GM18526 (cell line): ENCODE results near the gene RELN.

Source experiments
- POLR2A ChIP-seq: IDR thresholded peaks from 3 replicates; pipeline ENCODE4 v1.6.1; 2011; ENCODE audit not compliant: insufficient read length; ENCODE audit errors: extremely low read depth

RELN gene

DNA sequence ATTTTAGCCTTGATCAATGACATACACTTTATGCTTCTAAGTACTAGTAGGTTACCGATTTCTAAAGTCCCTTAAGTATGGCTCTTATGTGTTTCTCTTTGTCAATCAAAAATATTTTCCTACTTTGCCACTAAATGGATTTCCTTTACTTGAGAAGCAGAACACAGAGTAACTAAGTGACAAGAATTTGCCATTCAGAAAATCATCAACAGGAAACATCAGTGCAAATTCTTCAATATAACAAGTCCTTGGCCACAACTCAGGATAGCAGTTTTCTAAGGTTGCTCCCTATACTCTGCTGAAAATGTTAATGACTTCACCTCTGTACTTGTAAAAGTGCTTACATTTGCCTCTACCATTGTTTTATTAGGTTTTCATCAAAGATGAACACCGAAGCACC is 303.8 kb downstream of the RELN start:
- TF ChIP-seq POLR2A: no peak

GRCh38 chr7:103683348-103683747 is 306.1 kb downstream of the RELN start:
- no peak for TF ChIP-seq POLR2A

DNA sequence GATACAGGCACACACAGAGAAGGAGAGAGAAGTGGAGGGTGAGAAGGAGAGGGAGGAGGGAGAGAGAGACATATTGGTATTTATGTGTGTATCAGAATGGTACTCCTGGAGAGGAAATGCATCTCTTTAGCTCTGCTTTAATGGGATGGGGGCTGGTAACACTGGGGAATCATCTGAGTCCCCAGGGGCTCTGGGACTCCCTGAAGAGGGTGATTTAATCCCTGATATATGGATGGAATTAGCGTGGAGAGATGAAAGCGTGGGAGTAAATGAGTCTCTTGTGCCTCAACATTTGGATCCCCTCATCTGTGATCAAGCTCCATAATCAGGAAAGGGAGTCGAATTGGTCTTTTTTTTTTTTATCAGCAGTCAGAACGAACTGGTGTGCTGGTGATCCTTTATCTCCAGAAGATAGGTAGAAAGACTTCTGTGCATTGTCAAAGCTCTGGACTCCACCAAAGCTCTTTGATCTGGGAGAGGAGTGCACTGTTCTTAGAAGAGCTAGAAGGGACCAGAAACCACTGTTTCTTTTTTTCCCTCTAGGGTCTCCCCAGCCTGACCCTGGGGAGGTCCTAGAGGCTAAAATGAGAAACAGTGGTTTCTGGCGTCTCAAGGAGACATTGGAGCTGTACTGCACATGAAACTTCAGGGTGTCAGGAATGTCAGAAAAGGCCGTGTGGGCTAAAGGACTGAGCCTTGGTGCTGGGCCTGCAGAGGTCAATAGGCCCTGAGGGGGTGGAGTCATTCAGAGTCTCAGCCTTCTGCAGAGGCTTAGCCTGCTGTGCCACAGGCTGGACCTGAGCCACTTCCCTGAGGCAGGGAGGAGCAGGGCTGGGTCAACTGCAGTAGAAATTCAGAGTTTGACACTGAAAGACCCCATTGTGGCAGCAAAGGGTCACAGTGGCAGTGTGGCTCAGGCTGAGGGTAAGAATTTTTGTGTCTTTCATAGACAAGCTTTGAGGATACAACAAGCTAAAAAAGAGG is 309.0 kb downstream of the RELN start:
- no peak for TF ChIP-seq POLR2A

DNA sequence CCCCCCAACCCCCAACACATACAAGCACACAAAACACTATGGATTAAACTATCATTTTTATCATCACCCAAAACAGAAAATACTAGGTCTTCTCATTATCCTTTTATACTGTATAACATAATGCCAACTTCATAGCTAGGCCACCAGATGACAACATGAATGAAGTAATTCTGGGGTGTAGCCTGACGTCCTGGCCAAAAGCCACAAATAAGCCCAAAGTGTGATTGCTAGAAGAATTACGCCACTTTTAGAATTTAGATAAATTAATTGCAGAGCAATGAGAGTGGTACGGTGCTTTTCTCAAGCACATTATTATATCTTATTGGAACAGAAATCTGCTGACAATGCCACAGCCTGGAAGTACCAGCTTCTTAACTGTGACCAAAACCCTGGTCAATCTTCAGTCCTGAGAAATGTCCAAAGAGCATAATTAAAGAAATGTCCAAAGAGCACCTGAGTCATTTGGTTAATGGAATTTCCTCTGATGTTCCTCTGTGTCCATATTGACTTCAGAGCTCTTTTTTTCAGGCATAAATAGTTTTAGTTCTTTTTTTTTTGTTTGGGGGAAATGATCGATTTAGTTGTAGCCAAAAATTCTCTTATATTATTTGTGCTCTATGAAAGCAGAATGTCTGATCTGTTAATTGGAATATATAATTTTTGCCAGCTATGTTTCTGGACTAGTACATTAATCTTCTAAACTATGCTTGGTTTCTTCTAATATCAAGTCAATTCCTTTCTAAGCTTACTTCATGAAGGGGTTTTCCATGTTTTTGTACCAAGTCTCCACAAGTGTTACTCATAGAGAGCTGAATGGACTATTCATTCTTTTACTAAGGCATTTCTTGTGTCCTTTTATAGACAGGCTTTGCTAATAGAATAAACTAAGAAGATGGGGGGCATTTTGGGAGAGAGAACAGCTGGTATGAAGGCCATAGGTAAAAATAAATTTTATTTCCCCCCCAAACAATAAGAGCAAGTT is 310.0 kb downstream of the RELN start:
- TF ChIP-seq POLR2A: no peak

GRCh38 chr7:103668279-103668941 is 321.0 kb downstream of the RELN start:
- no peak for TF ChIP-seq POLR2A

GRCh38 chr7:103666326-103666725 is 323.1 kb downstream of the RELN start:
- TF ChIP-seq POLR2A: no peak

DNA sequence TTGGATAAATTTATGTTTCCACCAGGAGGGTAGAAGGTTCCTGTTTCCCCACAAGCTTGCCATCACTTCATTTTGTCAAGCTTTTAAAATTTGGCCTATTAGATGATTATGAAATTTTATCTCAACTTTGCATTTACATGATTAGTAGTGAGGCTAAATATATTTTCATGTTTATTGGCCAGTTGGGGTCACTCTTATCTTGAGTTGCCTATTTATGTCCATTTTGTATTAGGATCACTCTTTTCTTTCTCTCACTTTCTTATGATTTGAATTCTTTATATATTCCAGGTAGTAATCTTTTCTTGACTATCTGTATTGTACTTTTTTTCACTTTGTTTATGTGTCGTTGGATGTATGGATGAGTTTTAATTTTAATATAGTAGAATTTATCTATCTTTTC is 324.9 kb downstream of the RELN start:
- no peak for TF ChIP-seq POLR2A

GRCh38 chr7:103660455-103661371 is 328.7 kb downstream of the RELN start:
- no peak for TF ChIP-seq POLR2A

DNA sequence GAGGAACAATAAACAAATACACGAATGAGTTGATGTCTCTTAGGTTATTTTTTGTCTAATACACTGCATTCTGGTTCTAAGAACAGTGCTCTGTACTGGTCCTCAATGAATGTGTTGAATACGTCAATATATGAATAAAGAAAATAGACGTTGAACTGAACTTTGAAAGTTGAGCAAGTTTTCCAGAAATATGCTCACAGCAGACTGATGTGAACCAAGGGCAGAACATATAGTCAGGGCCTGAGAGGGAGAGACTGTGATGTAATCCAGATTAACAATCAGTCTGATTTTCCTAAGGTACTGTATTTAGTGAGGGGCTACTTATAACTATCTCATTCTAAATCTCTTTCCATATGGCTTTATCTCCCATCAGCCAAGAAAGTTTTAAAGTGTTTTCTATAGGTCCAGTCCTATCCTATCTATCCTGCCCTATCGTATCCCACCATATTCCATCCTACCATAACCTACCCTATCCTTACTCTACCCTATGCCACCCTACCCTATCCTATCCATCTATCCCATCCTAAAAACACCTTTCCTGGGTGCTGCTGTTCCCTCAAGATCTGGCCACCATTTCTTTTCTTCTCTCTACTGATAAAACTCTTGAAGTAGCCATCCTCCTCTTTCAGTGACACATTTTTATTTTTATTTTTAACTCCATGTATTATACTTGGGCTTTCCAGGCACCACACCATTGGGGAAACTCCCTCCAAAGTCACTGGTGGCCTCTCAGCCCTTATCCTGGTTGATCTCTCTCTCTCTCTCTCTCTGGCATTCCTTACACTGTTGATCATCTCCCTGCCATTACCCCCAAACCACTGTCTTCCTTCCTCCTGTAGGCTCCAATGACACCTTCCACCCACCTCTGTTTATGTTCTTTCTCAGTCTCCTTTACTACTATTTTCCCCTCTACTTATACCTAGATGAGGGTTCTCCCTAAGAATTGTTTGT is 331.1 kb downstream of the RELN start:
- no peak for TF ChIP-seq POLR2A

GRCh38 chr7:103657474-103657894 is 332.0 kb downstream of the RELN start:
- no peak for TF ChIP-seq POLR2A

- no peak for TF ChIP-seq POLR2A
These were observed 333.2 kb downstream of the RELN start for GRCh38 chr7:103656221-103656620.

DNA sequence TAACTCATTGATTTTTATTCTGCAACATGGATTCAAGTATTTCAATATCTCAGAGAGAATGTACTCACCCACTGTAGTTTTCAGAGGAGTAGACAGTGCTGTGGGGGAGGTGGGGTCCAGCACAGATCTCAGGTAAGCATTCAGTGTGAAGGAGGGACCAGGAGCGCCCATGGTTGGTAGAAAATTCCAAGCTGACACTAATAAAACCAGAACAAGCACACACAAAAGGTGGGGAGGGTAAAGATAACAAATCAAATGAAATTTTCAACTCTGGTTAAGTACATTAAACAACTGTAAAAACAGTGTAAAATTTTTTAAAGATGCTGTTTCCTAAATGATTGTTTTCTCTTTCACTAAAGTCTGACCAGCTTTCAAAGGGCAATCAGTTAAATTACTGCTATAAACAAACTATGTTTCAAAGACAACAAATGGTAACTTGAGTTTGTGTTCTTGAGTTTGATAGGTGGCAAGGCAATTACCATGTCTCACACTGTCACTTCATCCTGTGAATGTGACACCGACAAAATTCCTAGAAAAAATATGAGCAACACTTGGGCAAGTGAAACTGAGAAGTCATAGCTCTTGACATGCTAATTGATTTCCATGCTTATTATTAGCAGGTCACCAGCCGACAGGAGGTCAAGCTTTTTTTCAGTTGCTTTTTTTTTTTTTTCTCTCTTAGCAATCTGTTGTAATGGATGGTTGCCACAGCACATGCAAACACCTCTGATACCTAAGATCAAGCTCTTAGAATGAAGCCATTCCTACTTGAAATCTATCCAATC is 337.7 kb downstream of the RELN start:
- TF ChIP-seq POLR2A: no peak
